CD4-positive, alpha-beta T cell treated with Interleukin-6 for 4 hours (primary cell): ENCODE results near the gene IZUMO2.

Experiments
- DNase-seq: peaks from one replicate; pipeline ENCODE4 v3.0.0-alpha.2; 2020; ENCODE audit warnings: mixed read lengths

Gene IZUMO2

GRCh38 chr19:50162988-50163387, at the start of gene IZUMO2:
TSS of gene IZUMO2 (minus strand) at chr19:50163281. CDS start at chr19:50163194, 87 bp downstream.
- DNase-seq = no peak

- no peak for DNase-seq
Measured at GRCh38 chr19:50210425-50210824, 47.3 kb upstream of the IZUMO2 start.

DNA sequence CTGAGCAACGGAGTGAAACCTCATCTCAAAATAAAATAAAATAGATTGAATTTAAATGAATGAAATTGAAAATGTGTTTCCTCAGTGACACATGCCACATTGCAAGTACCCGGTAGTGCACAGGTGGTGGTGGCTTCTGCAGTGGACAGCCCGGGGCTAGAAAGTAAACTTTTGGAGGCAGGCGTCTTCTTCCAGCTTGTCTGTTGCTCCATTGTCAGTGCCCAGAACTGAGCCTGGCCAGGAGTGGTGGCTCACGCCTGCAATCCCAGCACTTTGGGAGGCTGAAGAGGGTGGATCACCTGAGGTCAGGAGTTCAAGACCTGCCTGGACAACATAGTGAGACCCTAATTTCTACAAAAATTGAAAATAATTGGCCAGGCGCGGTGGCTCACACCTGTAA, 46.0 kb upstream of the IZUMO2 start:
- no peak for DNase-seq

- DNase-seq = no peak
Measured at GRCh38 chr19:50207730-50208129, 44.6 kb upstream of the IZUMO2 start.

DNA sequence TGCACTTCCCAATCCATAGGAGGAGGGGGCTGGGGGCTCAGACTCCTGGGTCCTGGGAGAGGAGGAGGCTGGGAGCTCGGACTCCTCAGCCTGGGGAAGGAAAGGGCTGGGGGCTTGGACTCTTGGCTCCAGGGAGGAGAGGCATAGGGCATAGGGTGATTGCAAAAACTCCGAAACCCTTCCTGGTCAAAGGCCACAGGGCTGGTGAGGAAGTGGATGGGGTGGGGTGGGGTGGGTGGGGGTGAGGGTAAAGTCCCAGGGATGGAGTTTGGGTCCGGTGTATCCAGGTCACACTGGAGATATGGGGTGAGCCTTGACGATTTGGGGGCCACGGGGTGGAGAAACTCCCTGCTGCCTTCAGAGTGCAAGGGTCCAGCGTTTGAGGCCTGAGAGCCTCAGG, 43.1 kb upstream of the IZUMO2 start:
- DNase-seq = no peak

DNA sequence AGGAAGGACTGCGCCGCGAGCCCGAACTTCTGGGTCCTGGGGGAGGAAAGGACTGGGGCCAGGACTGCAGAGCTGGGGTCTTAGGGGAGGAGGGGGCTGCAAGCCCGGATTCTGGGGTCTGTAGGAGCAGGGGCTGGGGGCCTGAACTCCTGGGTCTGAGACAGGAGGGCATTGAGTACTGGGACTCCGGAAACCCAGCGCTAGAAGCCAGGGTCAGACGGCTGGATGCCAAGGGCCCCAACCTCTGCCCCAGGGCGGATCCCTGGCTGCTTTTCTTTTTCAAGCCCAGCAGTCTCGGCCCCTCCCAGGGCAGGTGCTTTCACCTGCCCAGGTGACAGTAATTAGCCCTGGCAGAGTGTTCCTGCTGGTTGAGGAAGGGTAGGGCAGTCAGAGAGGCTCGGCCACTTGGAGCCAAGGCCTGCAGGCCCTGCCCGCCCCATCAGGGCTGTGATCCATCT, 42.6 kb upstream of the IZUMO2 start:
- DNase-seq = no peak

- no peak for DNase-seq
Measured at GRCh38 chr19:50204811-50205675, 42.0 kb upstream of the IZUMO2 start.

GRCh38 chr19:50204081-50204428, 41.0 kb upstream of the IZUMO2 start:
- DNase-seq = no peak

- no peak for DNase-seq
Measured at GRCh38 chr19:50203281-50204080, 40.4 kb upstream of the IZUMO2 start, which contains the start of gene MYH14. TSS of gene MYH14 (plus strand) at chr19:50203622. CDS start at chr19:50210366, 6,744 bp downstream.

DNA sequence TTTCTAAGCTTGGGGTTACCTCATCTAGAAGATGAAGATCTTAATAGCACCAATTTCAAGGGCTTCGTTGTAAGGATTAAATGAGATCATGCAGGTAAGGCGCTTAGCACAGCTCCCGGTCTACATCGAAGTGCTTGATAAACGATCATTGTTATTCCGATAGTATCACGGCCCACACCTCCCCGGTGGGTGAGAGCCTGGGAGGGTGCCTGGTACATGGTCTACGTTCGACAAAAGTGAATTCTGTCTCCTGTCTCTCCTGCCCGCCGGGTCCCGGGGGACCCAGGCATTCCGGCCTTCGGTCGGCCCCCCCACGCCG, 39.8 kb upstream of the IZUMO2 start:
- no peak for DNase-seq

DNA sequence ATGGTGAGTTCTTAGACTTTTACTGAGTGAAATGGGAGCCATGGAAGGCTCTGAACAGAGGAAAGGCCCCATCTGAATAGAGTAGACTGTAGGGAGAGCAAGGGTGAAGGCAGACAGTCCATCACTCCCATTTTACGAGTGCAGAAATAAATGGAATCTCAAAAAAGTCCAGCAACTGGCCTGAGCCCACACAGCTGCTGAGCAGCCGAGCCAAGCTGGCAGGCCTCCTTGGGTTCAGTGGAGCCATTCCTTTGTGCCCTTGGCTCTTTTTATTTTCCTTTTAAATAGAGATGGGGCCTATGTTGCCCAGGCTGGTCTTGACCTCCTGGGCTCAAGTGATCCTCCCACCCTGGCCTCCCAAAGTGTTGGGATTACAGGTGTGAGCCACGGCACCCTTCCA, 39.3 kb upstream of the IZUMO2 start:
- no peak for DNase-seq

GRCh38 chr19:50199259-50199555, 36.1 kb upstream of the IZUMO2 start:
- DNase-seq = no peak

DNA sequence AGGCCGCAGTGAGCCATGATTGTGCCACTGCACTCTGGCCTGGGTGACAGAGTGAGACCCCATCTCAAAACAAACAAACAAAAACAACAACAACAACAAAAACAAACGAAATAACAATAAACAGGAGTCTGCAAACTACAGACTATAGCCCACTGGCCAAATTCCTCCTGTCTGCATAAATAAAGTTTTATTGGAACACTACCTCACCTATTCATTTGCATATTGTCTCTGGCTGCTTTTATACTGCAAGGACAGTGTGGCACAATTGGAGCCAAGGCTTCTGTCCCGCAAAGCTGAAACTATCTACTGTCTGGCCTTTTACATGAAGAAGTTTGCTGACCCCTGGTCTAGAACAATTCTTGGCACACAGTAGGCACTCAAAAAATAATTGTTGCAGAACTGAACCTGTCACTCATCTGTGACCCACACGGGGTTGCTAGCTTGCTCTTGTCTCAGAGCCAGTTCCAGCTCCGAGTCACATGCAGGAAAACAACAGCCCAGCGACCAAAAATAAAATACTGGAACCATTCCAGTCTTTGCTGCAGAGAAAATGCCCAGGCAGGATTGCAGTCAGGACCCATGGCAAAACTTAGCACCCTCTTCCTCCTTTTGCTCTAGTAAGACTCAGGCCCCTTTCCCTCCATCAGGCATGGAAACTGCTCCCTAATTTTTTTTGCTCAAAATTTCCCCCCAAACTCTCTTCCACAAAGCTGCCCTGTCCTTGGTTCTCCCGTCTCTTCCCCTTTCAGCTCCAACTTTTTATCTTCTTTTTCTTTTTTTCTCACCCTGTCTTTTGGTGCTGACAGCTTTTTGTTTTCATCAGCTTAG, 35.6 kb upstream of the IZUMO2 start:
- DNase-seq = no peak

GRCh38 chr19:50197348-50197747, 34.3 kb upstream of the IZUMO2 start:
- DNase-seq = no peak

DNA sequence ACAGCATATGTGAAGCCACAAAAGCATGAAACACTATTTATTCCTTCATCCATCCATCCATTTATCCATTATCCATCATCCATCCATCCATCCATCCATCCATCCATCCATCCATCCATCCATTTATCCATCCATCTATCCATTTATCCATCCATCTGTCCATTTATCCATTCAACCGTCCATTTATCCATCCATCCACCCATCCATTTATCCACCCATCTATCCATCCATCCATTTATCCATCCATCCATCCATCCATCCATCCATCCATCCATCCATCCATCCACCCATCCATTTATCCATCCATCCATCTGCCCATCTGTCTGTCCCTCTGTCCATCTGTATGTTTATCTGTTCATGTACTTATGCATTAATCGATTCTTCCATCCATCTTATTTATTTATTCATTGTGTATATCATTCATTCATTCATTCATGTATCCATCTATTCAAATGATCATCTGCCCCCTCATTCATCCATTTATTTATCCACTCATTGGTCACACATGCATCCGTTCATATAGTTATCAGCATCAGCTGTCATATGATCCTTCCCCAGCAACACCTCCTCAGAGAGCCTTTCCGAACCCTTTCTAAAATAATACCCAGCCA, 33.3 kb upstream of the IZUMO2 start:
- DNase-seq = no peak

- DNase-seq = no peak
Measured at GRCh38 chr19:50195224-50195623, 32.1 kb upstream of the IZUMO2 start.

DNA sequence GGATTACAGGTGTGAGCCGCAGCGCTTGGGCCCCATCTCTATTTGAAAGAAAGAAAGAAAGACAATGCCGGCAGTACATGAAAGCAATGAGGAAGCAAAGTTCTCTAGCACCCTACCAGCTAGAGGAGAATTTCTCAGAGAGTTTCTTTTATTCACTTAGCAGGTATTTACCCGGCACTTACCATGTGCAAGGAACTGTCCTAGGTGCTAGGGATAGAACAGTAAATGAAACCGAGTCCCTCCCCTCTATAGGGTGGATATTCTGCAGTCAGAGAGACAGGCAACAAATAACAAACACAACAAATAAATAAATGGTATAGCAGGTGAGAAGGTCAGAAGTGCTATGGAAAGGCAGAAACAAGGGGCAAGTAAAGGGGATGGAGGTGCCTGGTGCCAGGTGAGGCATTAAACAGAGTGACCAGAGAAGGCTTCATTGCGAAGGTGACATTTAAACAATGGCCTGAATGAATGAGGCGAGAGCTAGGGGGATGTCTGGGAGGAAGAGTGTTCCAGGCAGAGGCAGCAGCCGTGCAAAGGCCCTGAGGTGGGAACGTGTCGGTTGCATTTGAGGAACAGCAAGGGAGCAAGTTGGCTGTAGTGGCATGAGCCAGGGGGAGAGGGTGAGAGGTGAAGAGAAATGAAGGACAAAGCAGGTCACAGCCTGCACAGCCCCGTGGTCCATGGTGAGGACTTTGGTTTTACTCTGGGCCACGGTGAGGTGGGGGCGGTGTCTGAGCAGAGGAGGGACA, 29.6 kb upstream of the IZUMO2 start:
- no peak for DNase-seq

DNA sequence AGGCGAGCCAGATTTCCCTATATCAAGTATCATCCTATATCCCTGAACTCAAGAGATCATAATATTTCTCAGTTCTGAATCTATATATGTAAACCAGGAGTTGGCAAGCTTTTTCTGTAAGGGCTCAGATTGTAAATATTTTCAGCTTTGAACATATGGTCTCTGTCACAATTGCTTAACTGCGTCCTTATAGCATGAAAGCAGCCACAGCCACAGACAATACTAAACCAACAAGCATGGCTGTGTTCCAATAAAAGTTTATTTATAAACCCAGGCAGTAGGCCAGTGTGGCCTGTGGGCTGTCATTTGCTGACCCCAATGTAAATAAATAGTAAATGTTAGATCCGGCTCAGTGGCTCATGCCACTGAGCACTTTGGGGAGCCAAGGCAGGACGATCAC, 28.1 kb upstream of the IZUMO2 start:
- DNase-seq = no peak

- DNase-seq = no peak
Measured at GRCh38 chr19:50190439-50190891, 27.4 kb upstream of the IZUMO2 start.

GRCh38 chr19:50189331-50189730, 26.2 kb upstream of the IZUMO2 start:
- no peak for DNase-seq

- no peak for DNase-seq
Measured at GRCh38 chr19:50187937-50188336, 24.9 kb upstream of the IZUMO2 start.

DNA sequence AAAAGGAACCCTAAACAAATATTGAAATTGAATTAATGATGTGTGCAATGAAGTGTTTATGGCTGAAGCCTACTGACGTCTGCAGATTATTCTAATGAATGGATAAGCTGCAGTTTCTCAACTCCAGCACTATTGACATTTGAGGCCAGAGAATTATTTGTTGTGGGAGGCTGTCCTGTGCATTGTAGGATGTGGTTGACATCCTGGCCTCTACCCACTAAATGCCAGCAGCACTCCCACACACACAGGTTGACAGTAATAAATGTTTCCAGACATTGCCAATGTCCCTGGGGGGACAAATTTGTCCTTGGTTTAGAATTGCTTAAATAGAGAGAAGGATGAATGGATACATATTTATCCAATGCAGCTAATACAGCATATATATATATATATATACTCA, 21.1 kb upstream of the IZUMO2 start:
- DNase-seq = no peak
